Activated T-cell treated with anti-CD3 and anti-CD28 coated beads for 24 hours (primary cell): ENCODE data around the gene KRT84.

Experiments
- DNase-seq: peaks from one replicate; pipeline ENCODE4 v3.0.0-alpha.2; 2020; ENCODE audit warnings: low read depth

Gene KRT84

GRCh38 chr12:52385226-52385702 lies at the start of gene KRT84:
Gene KRT84 (minus strand): TSS chr12:52385652. CDS start chr12:52385585, 67 bp downstream.
- DNase-seq, result no peak

GRCh38 chr12:52434760-52435530 lies 49.5 kb upstream of the KRT84 start:
- DNase-seq, result no peak

DNA sequence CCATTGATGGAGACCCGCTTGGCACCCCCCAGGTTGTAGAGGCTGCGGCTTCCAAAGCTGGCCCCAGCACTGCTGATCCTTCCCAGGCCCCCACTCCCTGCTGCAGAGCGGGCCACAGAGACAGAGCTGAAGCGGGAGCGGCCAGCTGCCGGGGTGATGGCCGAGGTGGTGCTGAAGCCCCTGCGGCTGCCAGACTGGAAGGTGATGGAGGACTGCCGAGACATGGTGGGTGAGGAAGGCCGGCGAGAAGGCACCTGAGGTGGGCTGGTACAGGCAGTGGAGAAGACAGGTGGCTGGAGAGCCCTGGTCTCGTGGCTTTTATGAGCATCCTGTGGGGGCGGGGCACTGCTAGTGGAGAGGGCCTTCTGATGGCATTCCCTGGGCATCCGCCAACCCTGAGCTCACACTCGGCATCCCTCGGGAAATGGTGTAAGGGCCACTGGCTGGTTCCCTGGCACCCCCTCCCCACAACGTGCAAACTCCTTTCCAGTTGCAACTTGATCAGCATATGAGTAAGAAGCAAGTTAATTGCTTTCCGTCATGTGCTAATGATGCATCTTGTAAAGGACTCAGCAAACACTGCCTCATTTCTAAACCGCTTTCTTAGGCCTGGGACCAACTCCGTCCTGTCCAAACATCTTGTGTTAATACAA lies 48.8 kb upstream of the KRT84 start, which contains the start of gene KRT75:
Gene KRT75, minus strand, starts transcription at position 291 of the 653 bp plus-strand sequence. Its CDS starts 67 bp downstream, at position 224.
- no peak for DNase-seq

DNA sequence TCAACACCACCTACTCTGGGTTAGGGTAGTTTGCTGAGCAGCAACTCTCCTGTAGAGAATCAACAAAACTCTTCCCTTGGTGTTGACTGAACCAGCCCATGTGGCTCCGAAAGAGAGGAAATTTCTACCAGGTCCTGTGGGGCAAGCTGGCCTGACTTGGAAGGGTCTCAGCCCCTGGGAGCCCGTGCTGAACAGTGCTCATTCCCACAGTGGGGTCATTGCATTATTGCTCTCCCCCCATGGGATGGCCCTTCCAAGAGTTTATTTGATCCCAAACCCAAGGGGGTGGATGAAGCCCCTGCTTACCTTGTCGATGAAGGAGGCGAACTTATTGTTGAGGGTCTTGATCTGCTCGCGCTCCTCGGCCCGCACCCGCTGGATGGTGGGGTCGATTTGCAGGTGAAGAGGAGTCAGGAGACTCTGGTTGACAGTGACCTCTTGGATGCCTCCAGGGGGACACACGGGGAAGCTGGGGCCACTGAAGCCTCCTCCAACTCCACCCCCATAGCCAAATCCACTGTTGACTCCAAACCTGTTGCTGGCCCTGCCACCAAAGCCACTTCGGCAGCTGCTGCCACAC lies 48.1 kb upstream of the KRT84 start:
- no peak for DNase-seq

DNA sequence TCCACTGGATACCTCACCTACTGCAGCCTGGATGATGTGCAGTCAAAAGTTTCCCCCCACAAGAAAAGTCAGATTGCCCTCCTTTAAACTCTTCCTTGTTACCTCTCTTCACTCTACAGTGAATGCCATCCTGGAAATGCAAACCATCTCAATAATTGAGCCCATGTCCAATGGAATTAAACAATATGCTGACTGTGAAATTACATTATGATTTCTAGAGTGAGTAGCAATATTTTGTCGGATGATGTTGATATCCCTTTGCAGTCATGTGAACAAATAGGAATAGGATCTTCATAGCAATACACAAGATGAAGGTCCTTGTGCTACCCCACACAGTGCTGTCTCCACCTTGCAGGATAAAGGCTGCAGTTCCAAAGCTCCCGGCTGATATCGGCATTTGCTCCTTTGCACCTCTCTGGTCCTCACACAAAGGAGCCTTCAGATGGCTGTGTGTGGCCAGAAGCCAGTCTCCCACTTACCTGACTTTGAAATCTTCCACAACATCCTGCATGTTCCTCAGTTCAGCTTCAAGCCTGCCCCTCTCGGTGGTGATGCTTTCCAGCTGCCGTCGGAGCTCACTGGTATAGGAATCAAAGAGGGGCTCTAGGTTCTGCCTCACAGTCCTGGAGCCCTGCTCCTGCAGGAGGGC lies 47.2 kb upstream of the KRT84 start:
- DNase-seq, result no peak

DNA sequence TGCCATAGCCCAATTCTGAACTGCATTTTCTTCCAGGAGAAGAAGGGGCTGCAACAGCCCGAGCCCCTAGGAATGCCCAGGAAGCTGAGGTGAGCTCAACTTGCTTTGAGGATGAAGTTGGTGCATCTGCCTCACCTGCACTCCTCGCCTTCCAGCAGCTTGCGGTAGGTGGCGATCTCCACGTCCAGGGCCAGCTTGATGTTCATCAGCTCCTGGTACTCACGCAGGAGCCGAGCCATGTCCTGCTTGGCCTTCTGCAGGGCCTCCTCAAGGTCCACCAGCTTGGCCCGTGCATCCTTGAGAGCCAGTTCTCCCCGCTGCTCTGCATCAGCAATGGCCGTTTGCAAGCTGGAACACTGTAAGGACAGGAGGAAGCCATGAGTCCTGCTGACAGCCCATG lies 42.7 kb upstream of the KRT84 start:
- no peak for DNase-seq

DNA sequence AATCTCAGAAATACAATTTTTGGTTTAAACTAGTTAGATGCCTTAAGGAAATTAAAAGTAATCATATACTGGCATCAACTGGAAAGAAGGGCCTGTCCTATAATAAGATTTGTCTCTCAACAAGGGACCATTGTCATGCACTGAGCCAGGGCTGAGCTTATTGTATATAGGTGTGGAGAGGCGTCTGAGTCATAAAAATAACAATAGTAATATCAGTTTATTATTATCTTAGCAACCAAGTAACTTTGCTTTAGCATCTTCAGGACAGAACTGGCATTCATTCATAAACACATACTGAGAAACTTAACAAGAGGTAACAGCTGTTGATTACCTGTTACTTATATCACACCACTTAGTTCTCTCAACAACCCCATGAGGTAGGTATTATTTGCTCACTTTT lies 41.6 kb upstream of the KRT84 start:
- DNase-seq, result no peak

- no peak for DNase-seq
These were observed 40.6 kb upstream of the KRT84 start for GRCh38 chr12:52426034-52426433.

DNA sequence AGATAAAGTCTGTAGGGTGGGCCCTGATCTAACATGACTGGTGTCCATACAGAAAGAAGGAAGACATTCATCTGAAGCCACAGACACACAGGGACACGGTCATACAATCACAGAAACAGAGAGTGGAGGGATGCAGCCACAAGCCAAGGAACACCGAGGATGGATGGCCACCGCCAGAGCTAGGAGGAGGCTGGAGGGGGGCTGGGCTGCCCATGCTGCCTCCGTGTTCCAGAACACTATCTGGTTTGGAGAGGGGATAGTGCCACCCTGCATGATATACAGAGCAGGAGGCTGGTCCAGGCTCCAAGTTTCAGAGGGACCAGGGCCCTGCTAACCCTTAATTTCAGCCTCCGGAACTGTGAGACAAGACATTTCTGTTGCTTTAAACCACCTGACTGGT lies 40.0 kb upstream of the KRT84 start:
- DNase-seq, result no peak

- DNase-seq, result no peak
These were observed 38.4 kb upstream of the KRT84 start for GRCh38 chr12:52423661-52424500.

- DNase-seq, result no peak
These were observed 37.6 kb upstream of the KRT84 start for GRCh38 chr12:52423035-52423434.

- no peak for DNase-seq
These were observed 34.2 kb upstream of the KRT84 start for GRCh38 chr12:52419656-52420055.

GRCh38 chr12:52418576-52419110 lies 33.2 kb upstream of the KRT84 start:
- no peak for DNase-seq

DNA sequence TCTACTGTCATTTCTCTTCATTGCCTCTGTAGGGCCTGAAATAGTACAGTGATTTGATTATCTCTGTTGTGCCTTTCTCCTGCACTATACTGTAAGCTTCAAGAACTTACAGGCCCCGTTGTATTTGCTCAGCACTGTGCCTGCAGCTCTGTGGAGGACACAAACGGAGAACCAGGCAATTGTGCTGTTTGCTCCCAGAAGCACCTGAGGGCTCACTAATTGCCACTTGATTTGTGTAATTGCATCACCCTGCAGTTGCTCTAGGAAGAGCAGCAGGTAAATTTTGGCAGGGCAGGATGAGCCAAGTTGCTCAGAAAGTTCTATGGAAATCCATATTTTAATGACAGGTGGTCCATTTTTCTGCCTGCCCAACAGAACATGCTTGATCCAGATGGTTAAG lies 32.3 kb upstream of the KRT84 start:
- DNase-seq, result no peak

GRCh38 chr12:52416795-52417194 lies 31.3 kb upstream of the KRT84 start:
- DNase-seq, result no peak

DNA sequence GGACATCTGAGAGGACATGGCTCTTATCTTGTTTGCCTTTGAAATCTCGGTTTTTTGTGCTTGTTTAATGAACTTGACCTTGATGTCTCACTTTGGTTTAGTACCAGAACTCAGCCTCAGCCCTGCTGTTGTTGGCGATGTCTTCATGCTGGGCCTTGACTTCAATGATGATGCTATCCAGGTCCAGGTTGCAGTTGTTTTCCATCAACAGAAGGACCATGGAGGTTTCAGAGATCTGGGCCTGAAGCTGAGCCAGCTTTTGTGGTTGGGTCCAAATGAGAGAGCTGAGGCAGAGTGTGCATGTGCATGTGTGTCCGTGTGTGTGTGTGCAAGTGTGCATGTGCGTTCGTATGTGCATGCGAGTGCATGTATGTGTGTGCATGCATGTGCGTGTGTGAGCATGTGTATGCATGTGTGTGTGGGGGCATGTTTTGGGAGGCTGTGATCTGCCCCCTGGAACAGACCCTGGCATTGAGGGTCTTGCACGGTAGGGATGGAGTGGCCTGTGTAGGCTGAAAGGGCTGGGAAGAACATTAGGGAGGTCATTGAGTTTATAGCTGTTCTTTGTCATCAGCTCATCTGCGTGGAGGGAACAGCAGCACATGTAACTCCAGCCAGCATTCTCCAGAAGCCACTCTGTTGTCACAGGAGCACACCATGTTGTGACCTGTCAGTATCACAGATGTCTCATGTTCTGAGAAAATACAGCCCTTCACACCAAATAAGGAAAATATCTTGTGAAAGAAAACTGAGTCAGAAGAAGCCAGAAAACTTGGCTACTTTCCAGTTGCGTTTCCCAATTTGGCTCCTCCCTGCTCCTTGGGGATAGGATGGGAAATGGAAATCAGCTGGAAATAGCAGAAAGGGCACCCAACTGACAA lies 30.7 kb upstream of the KRT84 start:
- DNase-seq, result no peak

- DNase-seq, result no peak
These were observed 29.5 kb upstream of the KRT84 start for GRCh38 chr12:52414936-52415335.

GRCh38 chr12:52413782-52414345 lies 28.4 kb upstream of the KRT84 start:
- DNase-seq, result no peak

GRCh38 chr12:52413202-52413601 lies 27.8 kb upstream of the KRT84 start:
- DNase-seq, result no peak

GRCh38 chr12:52411815-52412214 lies 26.4 kb upstream of the KRT84 start:
- no peak for DNase-seq
